HG03159 (cell line): ENCODE measurements around the gene CAMSAP1.

Experiments used
- ATAC-seq: cut with Tn5 transposase; IDR thresholded peaks from one replicate; pipeline ENCODE4 v1.9.1; 2021; ENCODE audit warnings: mild to moderate bottlenecking, moderate library complexity; ENCODE audit not compliant: unreplicated experiment

The CAMSAP1 gene

DNA sequence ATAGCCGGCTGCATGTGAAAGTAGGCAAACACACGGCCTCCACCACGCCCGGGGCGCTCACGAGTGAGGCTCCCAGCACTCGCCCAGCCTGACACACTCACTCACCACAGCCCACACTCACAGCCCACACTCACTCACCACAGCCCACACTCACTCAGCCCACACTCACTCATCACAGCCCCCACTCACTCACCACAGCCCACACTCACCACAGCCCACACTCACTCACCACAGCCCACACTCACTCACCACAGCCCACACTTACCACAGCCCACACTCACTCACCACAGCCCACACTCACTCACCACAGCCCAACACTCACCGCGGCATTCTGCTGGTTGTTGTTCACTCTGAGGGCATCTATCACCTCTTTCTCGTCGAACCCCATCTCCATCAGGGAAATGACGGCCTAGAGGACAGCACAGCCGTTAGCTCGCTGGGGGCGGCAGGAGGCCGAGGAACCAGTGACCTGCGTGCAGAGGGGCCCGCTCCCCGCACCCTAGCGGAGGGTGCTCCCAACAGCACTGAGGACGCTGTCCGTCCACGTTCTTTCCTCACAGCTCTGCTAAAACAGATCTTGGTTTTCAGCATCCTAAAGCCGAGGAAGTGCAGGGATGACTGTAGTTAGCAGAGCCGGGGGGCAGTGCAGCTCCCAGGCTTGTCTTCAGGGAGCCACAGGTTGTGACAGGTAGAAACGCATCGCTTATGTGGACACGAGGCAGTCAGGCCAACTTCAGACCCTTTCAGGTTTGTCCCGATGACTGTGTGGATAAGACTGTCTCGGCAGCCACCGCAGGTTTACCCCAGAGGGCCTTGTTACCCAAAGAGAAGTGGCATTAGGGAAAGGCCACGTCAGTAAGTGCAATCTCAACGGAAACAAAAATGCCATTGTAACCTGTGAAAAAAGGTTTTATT is 32.3 kb upstream of the CAMSAP1 start:
- no peak for ATAC-seq

DNA sequence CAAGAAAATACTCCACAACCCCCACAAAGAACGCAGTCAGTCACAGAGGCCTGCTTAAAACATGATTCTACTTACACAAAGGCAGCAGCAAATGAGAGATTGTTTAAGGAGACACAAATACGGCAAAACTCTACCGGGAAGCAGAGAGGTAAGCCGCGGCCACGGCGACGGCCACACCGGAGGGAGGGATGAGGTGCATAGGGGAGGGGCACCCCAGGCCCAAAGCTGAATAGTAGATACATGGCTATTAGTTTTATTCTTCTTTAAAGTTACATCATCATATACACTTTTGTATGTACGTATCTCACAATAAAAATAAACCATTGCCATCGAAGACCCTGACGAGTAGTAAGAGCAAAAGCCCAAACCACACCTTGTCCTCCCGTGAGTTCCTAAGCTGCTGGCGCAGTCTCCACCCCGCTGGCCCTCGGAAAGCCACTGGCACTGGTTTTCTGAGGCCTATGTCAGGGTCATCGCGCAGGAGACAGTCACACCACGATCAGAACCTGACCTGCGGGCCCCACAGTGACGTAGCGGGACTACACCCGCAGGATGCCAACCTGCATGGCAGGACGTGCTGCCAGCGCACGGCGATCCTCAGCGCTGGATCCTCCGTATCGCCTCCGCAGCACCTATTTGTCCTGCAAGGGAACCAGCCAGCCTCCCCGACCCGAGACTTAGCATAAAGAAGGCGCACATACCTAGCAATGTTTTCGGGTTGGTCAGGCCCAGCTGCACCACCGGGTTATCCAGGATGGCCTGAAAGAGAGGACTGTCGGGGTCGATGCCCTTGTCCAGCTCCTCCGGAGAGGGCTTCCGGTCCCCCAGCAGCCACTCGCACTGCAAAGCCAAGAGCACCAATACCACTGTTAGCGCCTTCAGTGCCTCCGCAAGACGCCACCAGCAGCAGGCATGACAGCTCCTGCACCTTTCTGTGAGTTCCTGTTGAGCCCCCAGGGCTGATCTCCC is 30.5 kb upstream of the CAMSAP1 start:
- no peak for ATAC-seq

GRCh38 chr9:135933114-135933513 is 25.8 kb upstream of the CAMSAP1 start:
- no peak for ATAC-seq

DNA sequence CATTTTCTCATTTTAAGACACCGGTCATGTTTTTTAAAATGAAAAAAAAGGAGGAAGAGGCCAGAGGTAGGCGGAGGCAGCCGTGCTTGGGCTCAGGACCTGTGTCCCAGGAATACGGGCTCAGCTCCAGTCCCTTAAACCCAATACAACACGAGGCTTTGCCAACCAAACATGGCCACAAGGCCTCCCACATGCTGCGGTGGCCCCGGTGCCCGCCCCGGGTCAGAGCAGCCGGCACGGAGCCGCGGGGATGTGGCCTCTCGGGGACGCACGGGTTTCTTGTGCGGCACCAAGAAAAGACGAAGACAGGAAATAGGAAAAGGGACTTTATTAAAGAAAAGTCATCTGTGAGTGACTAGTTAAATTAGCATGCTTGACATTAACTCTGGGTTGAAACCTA is 25.3 kb upstream of the CAMSAP1 start:
- no peak for ATAC-seq

GRCh38 chr9:135931349-135931820 is 24.0 kb upstream of the CAMSAP1 start:
- no peak for ATAC-seq

GRCh38 chr9:135930446-135931345 is 23.4 kb upstream of the CAMSAP1 start:
- ATAC-seq: no peak

- no peak for ATAC-seq
Observed at GRCh38 chr9:135929656-135930445, 22.5 kb upstream of the CAMSAP1 start.

GRCh38 chr9:135928731-135929655 is 21.6 kb upstream of the CAMSAP1 start:
- ATAC-seq: no peak

- ATAC-seq: no peak
Observed at GRCh38 chr9:135928074-135928730, 20.9 kb upstream of the CAMSAP1 start.

DNA sequence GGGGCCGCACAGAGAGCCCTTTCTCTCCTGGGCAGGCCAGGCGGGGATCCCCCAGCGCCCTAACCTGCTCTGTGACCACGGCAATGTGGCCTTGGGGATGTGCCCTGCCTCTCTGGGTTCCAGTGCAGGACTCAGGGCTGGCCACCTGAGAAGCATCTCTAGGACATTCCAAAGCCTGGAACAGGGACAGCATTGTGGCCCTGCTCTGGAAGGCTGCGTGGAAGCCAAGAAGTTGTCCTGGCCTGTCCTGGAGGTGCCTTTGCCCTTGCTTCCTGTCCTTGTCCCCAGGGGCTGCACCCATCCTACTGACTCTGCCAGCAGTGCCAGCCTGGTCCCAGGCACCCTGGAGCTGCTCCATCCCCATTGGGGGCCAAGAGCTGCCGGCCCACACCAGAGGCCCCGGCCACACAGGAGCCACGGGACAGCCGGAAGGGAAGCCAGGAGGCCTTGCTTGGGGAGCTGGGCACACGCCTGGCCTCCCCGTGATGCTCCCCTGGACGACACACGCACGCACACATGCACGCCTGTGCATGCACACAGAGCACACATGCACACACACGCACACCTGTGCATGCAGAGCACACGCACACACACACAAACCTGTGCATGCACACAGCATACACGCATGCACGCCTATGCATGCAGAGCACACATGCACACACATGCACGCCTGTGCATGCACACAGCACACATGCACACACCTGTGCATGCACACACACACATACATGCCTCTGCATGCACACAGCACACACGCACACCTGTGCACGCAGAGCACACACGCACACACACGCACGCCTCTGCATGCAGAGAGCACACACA is 20.1 kb upstream of the CAMSAP1 start:
- ATAC-seq: no peak

- no peak for ATAC-seq
Observed at GRCh38 chr9:135926402-135927194, 19.3 kb upstream of the CAMSAP1 start.

DNA sequence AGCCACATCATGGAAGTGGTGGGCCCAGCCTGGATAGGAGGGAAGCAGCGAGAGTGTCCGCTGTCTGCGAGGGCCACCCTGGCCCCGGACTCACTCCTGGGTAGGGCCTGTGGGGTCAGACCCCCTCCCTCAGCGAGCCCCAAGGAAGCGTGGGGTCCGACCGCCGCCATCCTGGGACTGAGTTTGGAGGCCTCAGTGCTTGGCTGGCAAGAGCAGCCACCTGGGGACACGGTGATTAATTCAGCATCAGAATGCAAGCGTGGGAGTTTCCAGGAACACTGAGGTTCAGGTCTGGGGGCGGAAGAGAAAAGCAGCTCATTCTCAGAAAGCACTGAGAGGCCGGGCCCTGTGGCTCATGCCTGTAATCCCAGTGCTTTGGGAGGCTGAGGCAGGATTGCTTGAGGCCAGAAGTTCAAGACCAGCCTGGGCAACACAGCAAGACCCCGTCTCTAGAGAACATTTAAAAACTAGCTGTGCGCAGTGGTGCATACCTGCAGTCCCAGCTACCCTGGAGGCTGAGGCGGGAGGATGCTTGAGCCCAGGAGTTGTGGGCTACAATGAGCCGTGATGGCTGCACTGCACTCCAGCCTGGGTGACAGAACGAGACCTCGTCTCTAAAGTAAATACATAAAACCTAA is 18.3 kb upstream of the CAMSAP1 start:
- no peak for ATAC-seq

DNA sequence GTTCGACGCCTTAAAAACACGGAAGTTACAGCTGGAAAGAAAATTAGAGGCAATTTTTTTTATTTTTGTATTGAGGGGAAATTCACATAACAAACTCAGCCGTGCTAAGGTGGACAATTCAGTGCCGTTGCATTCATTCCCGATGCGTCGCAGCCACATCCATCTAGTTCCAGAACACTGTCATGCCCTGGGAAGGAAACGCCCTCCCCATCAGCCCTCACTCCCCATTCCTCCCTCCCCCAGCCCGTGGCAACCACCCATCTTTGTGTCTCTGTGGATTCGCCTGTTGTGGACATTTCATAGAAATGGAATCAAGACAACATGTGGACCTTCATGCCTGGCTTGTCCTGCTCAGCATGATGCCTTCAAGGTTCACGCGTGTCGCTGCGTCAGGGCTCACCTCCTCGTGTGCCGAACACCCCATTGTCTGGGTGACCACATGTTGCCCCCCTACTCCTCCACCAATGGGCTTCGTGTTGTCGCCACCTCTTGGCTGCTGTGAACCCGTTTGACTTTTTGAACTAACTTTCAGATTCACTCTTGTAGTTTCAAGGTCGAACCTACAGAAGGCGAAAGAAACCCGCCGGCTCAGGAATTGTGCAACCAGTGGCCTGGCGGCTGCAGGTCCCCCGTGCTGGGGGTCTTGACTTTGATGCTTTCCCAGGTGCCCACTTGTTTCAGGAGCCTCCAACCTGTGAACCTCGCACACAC is 17.4 kb upstream of the CAMSAP1 start:
- ATAC-seq: no peak

GRCh38 chr9:135923508-135923907 is 16.2 kb upstream of the CAMSAP1 start:
- no peak for ATAC-seq

DNA sequence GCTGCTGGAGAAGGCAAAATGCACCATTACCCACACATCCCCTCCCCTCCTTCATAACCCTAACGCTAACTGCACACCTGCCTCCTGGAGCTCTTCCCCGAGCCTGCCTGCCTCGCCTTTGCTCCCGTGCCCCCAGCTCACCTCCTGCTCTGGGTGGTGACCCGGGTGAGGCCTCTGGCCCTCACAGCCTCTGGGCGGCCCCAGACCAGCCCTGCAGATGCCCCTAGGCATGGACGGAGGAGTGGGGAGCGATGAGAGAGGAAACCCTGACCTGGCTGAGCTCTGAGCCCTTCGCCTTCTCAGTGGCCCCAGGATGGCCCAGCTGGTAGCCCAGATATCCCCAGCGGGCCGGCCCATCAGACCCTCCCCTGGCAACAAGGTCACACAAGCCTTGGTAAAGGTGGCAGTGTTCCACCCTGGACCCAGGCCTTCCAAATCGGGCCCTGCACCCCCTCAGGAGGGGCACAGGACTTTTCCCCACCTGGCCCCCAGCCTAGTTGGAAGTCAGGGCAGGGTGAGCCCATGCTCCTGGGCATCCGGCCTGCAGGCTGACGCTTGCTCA is 14.5 kb upstream of the CAMSAP1 start:
- ATAC-seq: no peak
